Loucy (cell line): ENCODE data around the gene CCNJL.
"Not testable (repeated sequence)": the region's sequence is repeated elsewhere in the genome, so short reads cannot be mapped to it uniquely, and the experiment has no call there.

Experiments
- H2AFZ ChIP-seq: fragments of 200-600 bp; sonication (generic); 2 replicates; pipeline ENCODE4 v1.6.0; 2016; ENCODE audit warnings: antibody characterized with exemption, mild to moderate bottlenecking, low read length, moderate library complexity
- H3F3A ChIP-seq: fragments of 200-600 bp; 2 replicates; pipeline ENCODE4 v1.6.0; 2016; ENCODE audit warnings: antibody characterized with exemption, low read depth, mild to moderate bottlenecking
- H3K27me3 ChIP-seq: fragments of 200-600 bp; sonication (generic); 2 replicates; pipeline ENCODE4 v1.6.1; 2014; ENCODE audit warnings: low read length, mild to moderate bottlenecking; ENCODE audit not compliant: insufficient read depth, poor library complexity, severe bottlenecking
- H3K36me3 ChIP-seq: fragments of 200-600 bp; sonication (generic); 2 replicates; pipeline ENCODE4 v1.6.1; 2016; ENCODE audit warnings: low read length; ENCODE audit not compliant: insufficient read depth
- H3K4me1 ChIP-seq: fragments of 200-600 bp; sonication (generic); 2 replicates; pipeline ENCODE4 v1.5.1; 2014; ENCODE audit warnings: low read length, mild to moderate bottlenecking; ENCODE audit not compliant: insufficient read depth, poor library complexity, severe bottlenecking
- H3K4me2 ChIP-seq: fragments of 200-600 bp; sonication (generic); 2 replicates; pipeline ENCODE4 v1.6.0; 2014; ENCODE audit warnings: antibody characterized with exemption, low read length, low read depth, mild to moderate bottlenecking; ENCODE audit not compliant: poor library complexity, severe bottlenecking
- H3K4me3 ChIP-seq: fragments of 200-600 bp; sonication (generic); 2 replicates; pipeline ENCODE4 v1.5.1; 2014; ENCODE audit warnings: low read length, mild to moderate bottlenecking, mixed read lengths; ENCODE audit not compliant: poor library complexity, severe bottlenecking
- H3K79me2 ChIP-seq: fragments of 200-600 bp; sonication (generic); 2 replicates; pipeline ENCODE4 v1.6.1; 2014; ENCODE audit warnings: low read length; ENCODE audit not compliant: insufficient read depth
- H3K9ac ChIP-seq: fragments of 200-600 bp; sonication (generic); 2 replicates; pipeline ENCODE4 v1.6.0; 2014; ENCODE audit warnings: mild to moderate bottlenecking, low read depth, low read length, moderate library complexity; ENCODE audit not compliant: poor library complexity, severe bottlenecking
- H3K9me2 ChIP-seq: fragments of 200-600 bp; sonication (generic); replicated peaks from 2 replicates; pipeline ENCODE4 v1.6.1; 2016; ENCODE audit warnings: low read depth, low read length, mixed read lengths
- H3K9me3 ChIP-seq: fragments of 200-600 bp; sonication (generic); 2 replicates; pipeline ENCODE4 v1.6.1; 2014; ENCODE audit warnings: mild to moderate bottlenecking, antibody characterized with exemption, low read length, low read depth; ENCODE audit not compliant: insufficient read depth
- H4K20me1 ChIP-seq: fragments of 200-600 bp; sonication (generic); 2 replicates; pipeline ENCODE4 v1.6.0; 2014; ENCODE audit warnings: antibody characterized with exemption, low read length, mild to moderate bottlenecking; ENCODE audit not compliant: insufficient read depth, poor library complexity, severe bottlenecking
- CTCF ChIP-seq: fragments of 200-600 bp; sonication (generic); conservative IDR thresholded peaks from 2 replicates; pipeline ENCODE4 v1.5.1; 2014; ENCODE audit warnings: mild to moderate bottlenecking, antibody characterized with exemption, low read length
- EZH2phosphoT487 ChIP-seq: fragments of 200-600 bp; IDR thresholded peaks from 2 replicates; pipeline ENCODE4 v1.6.1; 2018; ENCODE audit warnings: antibody characterized with exemption, mild to moderate bottlenecking, moderate library complexity, borderline replicate concordance

The CCNJL gene

GRCh38 chr5:160342413-160342941 lies 30.1 kb upstream of the CCNJL start:
- H3K9me3 ChIP-seq, result no peaks in the 10 kb centered on the region
- TF ChIP-seq CTCF (no peak), EZH2phosphoT487 (no peak)
- H3K9me2 ChIP-seq, result no peaks in the 10 kb centered on the region
- H3K27me3 ChIP-seq, result no peaks in the 10 kb centered on the region
- no peaks in the 10 kb centered on the region for H3F3A ChIP-seq
- H3K36me3 ChIP-seq, result no peaks in the 10 kb centered on the region
- no peaks in the 10 kb centered on the region for H3K79me2 ChIP-seq
- H3K4me2 ChIP-seq, result no peak overlapping the region
- H3K4me3 ChIP-seq, result no peak overlapping the region
- H4K20me1 ChIP-seq, result no peaks in the 10 kb centered on the region
- H2AFZ ChIP-seq, result no peak overlapping the region
- peaks cover 14% of the 10 kb centered on the region for H3K4me1 ChIP-seq
- H3K9ac ChIP-seq, result no peak overlapping the region

- Histone ChIP-seq H4K20me1 (no peaks in the 10 kb centered on the region), H3K9me3 (no peaks in the 10 kb centered on the region), H3K36me3 (no peaks in the 10 kb centered on the region), H3K9me2 (no peaks in the 10 kb centered on the region), H2AFZ (no peak overlapping the region; the same call in 1 of the 2 replicates), H3K79me2 (no peaks in the 10 kb centered on the region), H3K4me1 (peaks cover 14% of the 10 kb centered on the region), H3F3A (no peaks in the 10 kb centered on the region), H3K4me2 (no peak overlapping the region), H3K27me3 (no peaks in the 10 kb centered on the region), H3K4me3 (no peak overlapping the region), H3K9ac (no peak overlapping the region)
- TF ChIP-seq CTCF (no peak), EZH2phosphoT487 (no peak)
Observed at GRCh38 chr5:160341309-160341870, 29.0 kb upstream of the CCNJL start.

- H3K36me3 ChIP-seq, H3K4me3 ChIP-seq, H3F3A ChIP-seq, H3K27me3 ChIP-seq, H2AFZ ChIP-seq, H3K9me2 ChIP-seq, H3K9ac ChIP-seq, H3K79me2 ChIP-seq, H3K4me2 ChIP-seq, H4K20me1 ChIP-seq, H3K9me3 ChIP-seq: not testable (repeated sequence)
- peaks cover 14% of the 10 kb centered on the region for H3K4me1 ChIP-seq
Observed at GRCh38 chr5:160340513-160340912, 28.1 kb upstream of the CCNJL start.
